GM23338 (cell line): ENCODE data around the gene CACNA1G.
A peak's percentile ranks its signal among the peaks of the same experiment; 100 is the strongest.

Experiments
- EZH2 ChIP-seq: fragments of 200-600 bp; sonication (generic); IDR thresholded peaks from one replicate; pipeline ENCODE4 v1.8.0; 2017; ENCODE audit warnings: antibody characterized with exemption, mild to moderate bottlenecking, low read depth; ENCODE audit not compliant: unreplicated experiment
- POLR2AphosphoS5 ChIP-seq: IDR thresholded peaks from 2 replicates; pipeline ENCODE4 v1.6.1; 2016; ENCODE audit warnings: antibody characterized with exemption, low read depth
- TF ChIP-seq, protein P1 (sequence below), 2 experiments: fragments of 200-600 bp in 1 of 2; sonication (generic) in 1 of 2; conservative IDR thresholded peaks; 2 replicates each; pipeline versions ENCODE4 v1.5.1 to v1.6.1; 2016 to 2017; ENCODE audit warnings: antibody characterized with exemption in 2 of 2, low read depth in 2 of 2, mild to moderate bottlenecking in 2 of 2, moderate library complexity in 1 of 2
- TF ChIP-seq, protein P2 (sequence below): IDR thresholded peaks from one replicate; pipeline ENCODE4 v1.6.1; 2018; ENCODE audit warnings: antibody characterized with exemption; ENCODE audit not compliant: unreplicated experiment

- TF ChIP-seq EZH2 = peak; percentile 74
- TF ChIP-seq, protein P1, sequence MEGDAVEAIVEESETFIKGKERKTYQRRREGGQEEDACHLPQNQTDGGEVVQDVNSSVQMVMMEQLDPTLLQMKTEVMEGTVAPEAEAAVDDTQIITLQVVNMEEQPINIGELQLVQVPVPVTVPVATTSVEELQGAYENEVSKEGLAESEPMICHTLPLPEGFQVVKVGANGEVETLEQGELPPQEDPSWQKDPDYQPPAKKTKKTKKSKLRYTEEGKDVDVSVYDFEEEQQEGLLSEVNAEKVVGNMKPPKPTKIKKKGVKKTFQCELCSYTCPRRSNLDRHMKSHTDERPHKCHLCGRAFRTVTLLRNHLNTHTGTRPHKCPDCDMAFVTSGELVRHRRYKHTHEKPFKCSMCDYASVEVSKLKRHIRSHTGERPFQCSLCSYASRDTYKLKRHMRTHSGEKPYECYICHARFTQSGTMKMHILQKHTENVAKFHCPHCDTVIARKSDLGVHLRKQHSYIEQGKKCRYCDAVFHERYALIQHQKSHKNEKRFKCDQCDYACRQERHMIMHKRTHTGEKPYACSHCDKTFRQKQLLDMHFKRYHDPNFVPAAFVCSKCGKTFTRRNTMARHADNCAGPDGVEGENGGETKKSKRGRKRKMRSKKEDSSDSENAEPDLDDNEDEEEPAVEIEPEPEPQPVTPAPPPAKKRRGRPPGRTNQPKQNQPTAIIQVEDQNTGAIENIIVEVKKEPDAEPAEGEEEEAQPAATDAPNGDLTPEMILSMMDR (conservative IDR thresholded peaks at IDR 0.05; ENCODE audit: low read depth in 2 of 2) = no peak
- TF ChIP-seq POLR2AphosphoS5 = no peak
- TF ChIP-seq, protein P2, sequence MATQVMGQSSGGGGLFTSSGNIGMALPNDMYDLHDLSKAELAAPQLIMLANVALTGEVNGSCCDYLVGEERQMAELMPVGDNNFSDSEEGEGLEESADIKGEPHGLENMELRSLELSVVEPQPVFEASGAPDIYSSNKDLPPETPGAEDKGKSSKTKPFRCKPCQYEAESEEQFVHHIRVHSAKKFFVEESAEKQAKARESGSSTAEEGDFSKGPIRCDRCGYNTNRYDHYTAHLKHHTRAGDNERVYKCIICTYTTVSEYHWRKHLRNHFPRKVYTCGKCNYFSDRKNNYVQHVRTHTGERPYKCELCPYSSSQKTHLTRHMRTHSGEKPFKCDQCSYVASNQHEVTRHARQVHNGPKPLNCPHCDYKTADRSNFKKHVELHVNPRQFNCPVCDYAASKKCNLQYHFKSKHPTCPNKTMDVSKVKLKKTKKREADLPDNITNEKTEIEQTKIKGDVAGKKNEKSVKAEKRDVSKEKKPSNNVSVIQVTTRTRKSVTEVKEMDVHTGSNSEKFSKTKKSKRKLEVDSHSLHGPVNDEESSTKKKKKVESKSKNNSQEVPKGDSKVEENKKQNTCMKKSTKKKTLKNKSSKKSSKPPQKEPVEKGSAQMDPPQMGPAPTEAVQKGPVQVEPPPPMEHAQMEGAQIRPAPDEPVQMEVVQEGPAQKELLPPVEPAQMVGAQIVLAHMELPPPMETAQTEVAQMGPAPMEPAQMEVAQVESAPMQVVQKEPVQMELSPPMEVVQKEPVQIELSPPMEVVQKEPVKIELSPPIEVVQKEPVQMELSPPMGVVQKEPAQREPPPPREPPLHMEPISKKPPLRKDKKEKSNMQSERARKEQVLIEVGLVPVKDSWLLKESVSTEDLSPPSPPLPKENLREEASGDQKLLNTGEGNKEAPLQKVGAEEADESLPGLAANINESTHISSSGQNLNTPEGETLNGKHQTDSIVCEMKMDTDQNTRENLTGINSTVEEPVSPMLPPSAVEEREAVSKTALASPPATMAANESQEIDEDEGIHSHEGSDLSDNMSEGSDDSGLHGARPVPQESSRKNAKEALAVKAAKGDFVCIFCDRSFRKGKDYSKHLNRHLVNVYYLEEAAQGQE = no peak
Measured at GRCh38 chr17:50560931-50561745, 623 bp downstream of the CACNA1G start.
